Right lung (tissue), 10 donors: ENCODE data around the gene KCNJ9. TPM values are rescaled to one million over a fixed set of nuclear protein-coding genes. Genes with fewer than 3 reads are reported as not detected.
"Not testable (repeated sequence)": the region's sequence is repeated elsewhere in the genome, so short reads cannot be mapped to it uniquely, and the experiment has no call there.

Experiments
- DNase-seq, 2 donors: peaks; one replicate each; pipeline ENCODE4 v3.0.0-alpha.2; 2013
- long read RNA-seq, 8 donors: transcript quantifications; one replicate each; lab custom pipeline, GENCODE V29; 2026
- polyA plus RNA-seq, 5 donors: library from polyadenylated mRNA; unstranded; fragments of 120-200 nt; gene quantifications; one replicate each; pipeline versions ENCODE4 v1.2.1 to v1.2.3, GENCODE V29; 2013; ENCODE audit warnings: inconsistent platforms in 1 of 5, low replicate concordance in 1 of 5; ENCODE audit not compliant: insufficient read length in 5 of 5, insufficient read depth in 1 of 5

The KCNJ9 gene
- polyA plus RNA-seq, result under 1 TPM; 0.04 to 0.10 (median 0.06) TPM
- long read RNA-seq, donor 1, result 0 reads
- long read RNA-seq, donor 2, result 0 reads
- long read RNA-seq, donor 3, result 0 reads
- long read RNA-seq, donor 4, result 0 reads
- long read RNA-seq, donor 5, result 0 reads
- long read RNA-seq, donor 6, result 0 reads
- long read RNA-seq, donor 7, partial matches to known transcripts, result 15 of 54 reads
- long read RNA-seq, donor 7, other reads (novel, unspliced or antisense), result 39 of 54 reads
- long read RNA-seq, donor 8, result 0 reads

GRCh38 chr1:160081261-160081936, at the start of gene KCNJ9:
KCNJ9 (plus strand) TSS chr1:160081538; CDS start chr1:160084031, 2,493 bp downstream.
- no peak for DNase-seq

- DNase-seq, result no peak
Measured at GRCh38 chr1:160032165-160032820, 49.0 kb upstream of the KCNJ9 start.

- no peak for DNase-seq
Measured at GRCh38 chr1:160040476-160040875, 40.9 kb upstream of the KCNJ9 start.

GRCh38 chr1:160043543-160043942, 37.8 kb upstream of the KCNJ9 start:
- no peak for DNase-seq

GRCh38 chr1:160045653-160046052, 35.7 kb upstream of the KCNJ9 start:
- no peak for DNase-seq

GRCh38 chr1:160046494-160047110, 34.7 kb upstream of the KCNJ9 start:
- DNase-seq, result peak; percentile 47 to 62

- DNase-seq, result no peak
Measured at GRCh38 chr1:160047111-160047991, 34.0 kb upstream of the KCNJ9 start.

- no peak for DNase-seq
Measured at GRCh38 chr1:160048335-160048734, 33.0 kb upstream of the KCNJ9 start.

- no peak for DNase-seq
Measured at GRCh38 chr1:160049101-160049500, 32.2 kb upstream of the KCNJ9 start.

- not testable (repeated sequence) for DNase-seq
Measured at GRCh38 chr1:160050182-160050581, 31.2 kb upstream of the KCNJ9 start.

GRCh38 chr1:160050619-160051018, 30.7 kb upstream of the KCNJ9 start:
- DNase-seq, result no peak

GRCh38 chr1:160052936-160053335, 28.4 kb upstream of the KCNJ9 start:
- DNase-seq, result no peak

GRCh38 chr1:160053548-160054365, 27.6 kb upstream of the KCNJ9 start:
- DNase-seq, result no peak

- no peak for DNase-seq
Measured at GRCh38 chr1:160056648-160057169, 24.6 kb upstream of the KCNJ9 start.

- no peak for DNase-seq
Measured at GRCh38 chr1:160058087-160058486, 23.3 kb upstream of the KCNJ9 start.

- DNase-seq, result no peak
Measured at GRCh38 chr1:160061369-160062229, 19.7 kb upstream of the KCNJ9 start.

GRCh38 chr1:160062230-160062532, 19.2 kb upstream of the KCNJ9 start:
- no peak for DNase-seq

GRCh38 chr1:160063176-160063575, 18.2 kb upstream of the KCNJ9 start:
- DNase-seq, result no peak

- DNase-seq, result no peak
Measured at GRCh38 chr1:160064164-160064563, 17.2 kb upstream of the KCNJ9 start.
